GM12873 (cell line): ENCODE measurements around the gene KRT20.

Experiments
- TF ChIP-seq, protein P1 (sequence below): IDR thresholded peaks from 2 replicates; pipeline ENCODE4 v1.5.1; 2012; ENCODE audit warnings: low read depth, mild to moderate bottlenecking, moderate library complexity, low read length, control low read depth; ENCODE audit not compliant: insufficient read depth; ENCODE audit errors: missing control alignments

Gene KRT20

DNA sequence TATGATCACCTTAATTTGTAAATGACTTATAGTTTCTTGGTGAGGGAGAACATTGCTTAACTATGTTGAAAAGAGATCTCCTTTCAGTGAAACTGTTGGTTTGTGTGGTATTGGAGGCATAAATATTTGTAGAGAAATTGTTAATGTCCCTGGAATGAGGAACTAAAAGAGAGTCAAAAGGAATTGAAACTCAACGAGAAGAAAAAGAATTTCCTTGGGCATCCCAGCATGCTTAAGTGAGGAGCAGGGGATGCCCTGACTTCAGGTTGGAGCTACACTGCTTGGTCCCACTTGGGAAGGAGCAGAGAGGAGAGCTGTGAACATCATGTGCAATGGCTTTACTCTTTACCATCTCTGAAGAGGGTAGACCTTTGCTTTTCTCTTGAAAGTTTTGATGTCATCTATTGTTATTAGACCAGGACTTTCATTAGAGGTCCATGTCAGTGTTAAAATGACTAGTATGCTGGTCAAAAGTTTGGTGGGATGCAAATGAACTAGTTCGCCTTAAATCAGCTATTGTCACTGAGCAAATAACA, 30.7 kb upstream of the KRT20 start:
- TF ChIP-seq, protein P1, sequence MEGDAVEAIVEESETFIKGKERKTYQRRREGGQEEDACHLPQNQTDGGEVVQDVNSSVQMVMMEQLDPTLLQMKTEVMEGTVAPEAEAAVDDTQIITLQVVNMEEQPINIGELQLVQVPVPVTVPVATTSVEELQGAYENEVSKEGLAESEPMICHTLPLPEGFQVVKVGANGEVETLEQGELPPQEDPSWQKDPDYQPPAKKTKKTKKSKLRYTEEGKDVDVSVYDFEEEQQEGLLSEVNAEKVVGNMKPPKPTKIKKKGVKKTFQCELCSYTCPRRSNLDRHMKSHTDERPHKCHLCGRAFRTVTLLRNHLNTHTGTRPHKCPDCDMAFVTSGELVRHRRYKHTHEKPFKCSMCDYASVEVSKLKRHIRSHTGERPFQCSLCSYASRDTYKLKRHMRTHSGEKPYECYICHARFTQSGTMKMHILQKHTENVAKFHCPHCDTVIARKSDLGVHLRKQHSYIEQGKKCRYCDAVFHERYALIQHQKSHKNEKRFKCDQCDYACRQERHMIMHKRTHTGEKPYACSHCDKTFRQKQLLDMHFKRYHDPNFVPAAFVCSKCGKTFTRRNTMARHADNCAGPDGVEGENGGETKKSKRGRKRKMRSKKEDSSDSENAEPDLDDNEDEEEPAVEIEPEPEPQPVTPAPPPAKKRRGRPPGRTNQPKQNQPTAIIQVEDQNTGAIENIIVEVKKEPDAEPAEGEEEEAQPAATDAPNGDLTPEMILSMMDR = no peak

DNA sequence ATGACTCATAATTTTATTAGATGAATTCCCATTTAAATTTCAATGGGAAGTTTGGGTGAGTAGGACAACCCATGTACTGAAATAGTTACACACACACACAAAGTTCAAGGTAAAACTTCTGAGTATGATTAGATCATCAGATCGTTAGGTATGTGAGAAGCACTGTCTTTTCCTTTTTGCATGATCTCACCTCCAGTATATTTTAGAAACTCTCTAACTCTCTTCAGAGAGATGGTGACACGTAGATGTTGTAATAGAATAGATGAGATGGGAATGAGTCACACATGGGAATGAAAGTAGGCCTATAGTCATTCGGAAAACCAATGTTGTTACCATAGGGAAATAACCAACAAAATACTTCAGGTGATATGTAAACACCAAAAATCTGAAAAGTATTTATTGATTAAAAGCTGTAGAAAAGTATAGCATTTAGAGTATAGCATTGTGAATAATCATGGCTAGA, 30.2 kb upstream of the KRT20 start:
- TF ChIP-seq, protein P1 = no peak

DNA sequence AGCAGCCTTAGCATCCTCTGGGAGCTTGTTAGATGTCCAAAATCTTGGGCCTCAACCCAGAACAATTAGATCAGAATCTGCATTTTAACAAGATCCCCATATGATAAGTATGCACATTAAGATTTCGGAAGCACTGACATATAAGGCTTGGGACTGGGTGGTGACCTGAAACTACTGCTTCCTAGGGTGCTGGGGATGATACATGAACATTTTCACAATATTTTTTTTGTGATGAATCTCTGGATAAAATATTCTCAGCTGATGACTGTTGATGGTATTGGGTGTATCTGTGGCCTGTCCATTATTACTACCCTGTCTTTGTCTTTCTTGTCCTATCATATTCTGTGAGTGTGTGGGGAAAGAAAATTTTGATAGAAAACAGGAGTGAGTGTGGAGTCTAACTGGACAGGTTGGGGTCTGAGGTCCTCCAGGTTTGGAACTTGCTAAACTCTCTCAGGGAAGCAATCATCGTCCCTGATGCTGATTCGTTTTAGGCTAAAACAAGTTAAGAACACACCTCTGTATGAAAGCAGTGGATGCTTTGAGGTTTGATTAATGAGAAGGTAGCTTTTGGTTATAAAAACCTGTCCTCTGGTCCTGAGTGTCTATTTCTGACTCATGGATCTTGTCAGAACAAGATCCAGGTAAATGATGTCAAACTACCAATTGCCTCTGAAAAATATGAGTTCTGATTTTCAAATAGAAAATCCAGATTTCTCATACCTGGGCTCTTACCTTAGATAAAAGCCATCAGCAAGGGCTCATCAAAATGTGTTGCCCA, 29.2 kb upstream of the KRT20 start:
- TF ChIP-seq, protein P1 = no peak

DNA sequence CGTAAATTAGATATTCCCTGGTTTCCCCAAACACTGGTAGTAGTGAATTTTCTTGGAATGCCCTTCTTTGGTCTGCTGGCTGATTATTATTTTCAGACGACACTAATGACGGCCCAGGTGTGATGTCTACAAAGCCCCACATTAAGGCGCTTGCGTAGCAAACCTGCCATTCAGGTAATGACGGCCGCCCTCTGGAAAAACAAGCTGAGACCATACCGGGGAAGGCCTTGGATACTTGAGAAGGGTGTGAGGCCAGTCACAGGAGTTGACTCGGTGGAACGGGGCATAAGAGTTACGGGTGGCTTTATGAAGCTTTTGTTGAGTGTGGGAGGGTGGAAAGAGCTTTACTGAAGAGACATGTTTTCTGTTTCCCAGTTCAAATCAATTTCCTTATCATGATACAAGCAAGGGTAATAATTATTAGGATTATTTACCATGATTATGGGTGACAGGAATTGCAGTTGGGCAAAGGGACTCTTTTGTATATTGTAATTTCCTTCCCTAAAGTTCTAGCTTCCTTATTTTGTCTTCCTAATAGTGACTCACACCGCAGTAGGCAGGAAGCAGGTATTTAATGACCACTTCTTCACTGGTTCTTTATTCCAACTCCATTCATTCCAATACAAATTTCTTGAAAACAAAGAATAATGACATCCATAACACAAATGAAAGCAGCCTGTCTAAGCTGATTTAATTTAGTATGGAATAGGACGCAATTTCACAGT, 27.6 kb upstream of the KRT20 start:
- TF ChIP-seq, protein P1 = no peak

DNA sequence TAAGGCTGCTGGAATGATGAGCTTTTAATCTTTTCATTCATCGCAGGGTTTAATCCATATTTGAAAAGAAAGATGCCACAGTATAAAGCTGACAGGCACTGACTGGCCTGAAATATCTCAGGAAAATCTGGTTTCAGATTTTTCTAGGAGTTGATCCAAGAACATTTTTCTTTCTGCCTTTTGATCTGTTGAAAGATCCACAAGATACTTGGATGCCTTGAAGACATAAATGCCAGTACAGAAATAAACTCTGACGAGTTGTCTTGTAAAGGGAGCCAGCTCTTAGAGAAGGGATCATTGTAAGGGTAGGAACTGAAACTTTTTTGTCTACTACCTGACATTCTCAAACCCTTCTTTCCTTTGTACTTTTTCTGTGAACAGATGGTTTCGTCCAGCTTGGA, 25.4 kb upstream of the KRT20 start:
- TF ChIP-seq, protein P1 = no peak

DNA sequence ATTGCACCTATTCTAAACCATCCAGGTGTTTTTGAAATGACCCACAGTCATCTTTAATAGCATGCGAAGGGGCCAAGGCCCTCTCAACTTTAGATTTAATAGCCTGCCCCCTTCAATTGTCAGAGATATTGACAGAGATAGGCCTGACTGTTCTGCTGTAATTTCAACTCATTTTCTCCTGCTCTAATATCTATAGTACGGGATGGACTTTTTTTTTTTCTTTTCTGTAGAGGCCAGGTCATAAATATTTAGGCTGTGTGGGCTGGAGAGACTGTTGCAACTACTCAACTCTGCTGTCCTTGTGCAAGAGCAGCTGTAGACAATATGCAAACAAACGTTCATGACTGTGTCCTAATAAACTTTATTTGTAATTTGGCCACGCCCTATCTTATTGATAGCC, 24.7 kb upstream of the KRT20 start:
- TF ChIP-seq, protein P1 = no peak

DNA sequence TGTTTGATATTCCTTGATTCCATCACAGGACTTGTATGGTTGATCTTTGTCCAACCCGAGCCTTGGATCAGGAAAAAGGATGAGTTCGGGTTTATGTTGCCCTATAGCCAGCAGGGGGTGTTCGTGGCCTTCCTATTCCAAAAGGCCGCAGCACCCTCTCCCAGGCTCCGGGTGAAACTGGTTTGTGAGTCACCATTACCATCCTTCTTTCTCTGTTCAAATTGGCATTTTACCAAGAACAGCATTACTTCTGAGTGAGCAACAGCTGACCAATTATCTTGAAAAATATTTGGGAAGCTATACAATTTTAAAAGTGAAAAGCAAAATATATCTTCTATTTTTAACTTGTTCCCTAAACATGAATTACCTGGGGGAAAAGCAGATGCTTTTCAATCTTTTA, 24.3 kb upstream of the KRT20 start:
- TF ChIP-seq, protein P1 = peak; percentile 79
